DMS 273 (cell line): ENCODE results near the gene TRPC1.

Experiments
- DNase-seq: peaks from one replicate; lab custom pipeline; 2025; ENCODE audit not compliant: unreplicated experiment; lab: John Stamatoyannopoulos, UW

TRPC1 gene

DNA sequence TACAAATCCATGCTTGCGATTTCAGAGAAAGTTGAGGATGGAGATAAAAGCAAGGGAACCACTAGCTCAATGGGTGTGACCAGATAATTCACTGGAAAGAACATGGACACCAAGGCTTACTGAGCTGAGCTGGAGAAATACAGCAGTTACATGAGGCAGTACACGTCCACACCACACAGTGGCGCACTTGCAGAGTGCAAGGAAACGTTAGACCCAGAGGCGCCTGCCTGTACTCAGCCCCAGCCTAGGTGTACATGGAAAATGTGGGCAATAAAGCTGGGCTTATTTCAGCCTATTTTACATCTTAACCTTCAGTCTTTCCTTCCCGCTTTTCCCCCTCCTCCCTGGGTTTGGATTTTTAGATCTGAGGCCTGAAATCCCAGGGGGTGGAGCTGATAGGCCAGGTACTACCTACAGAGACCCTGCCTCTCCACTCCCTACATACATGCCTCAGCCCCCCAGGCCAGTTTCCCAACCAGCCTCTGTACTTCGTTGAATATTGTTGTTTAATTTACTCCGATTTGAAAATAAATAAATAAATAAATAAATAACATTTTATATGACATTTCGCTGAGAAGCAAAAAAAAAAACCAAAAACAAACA, 105.0 kb downstream of the TRPC1 start:
- DNase-seq, result peak; percentile 95

DNA sequence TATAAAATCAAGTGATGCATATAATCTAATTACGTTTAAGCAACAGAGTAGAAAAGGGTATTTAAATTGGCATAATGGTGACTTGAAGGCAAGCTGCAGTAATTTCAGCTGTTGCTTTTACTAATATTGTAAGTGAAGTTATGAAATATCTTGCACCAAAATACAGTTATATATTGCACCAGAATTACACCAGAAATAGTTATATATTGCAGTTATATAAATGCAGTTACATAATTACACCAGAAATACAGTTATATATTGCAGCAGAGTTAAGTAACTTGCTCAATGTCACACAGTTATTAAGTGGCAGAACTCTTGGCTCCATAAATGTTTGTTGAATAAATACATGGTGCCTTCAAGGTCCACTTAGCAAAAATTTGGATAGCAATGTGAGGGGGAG, 113.7 kb downstream of the TRPC1 start:
- DNase-seq, result no peak

DNA sequence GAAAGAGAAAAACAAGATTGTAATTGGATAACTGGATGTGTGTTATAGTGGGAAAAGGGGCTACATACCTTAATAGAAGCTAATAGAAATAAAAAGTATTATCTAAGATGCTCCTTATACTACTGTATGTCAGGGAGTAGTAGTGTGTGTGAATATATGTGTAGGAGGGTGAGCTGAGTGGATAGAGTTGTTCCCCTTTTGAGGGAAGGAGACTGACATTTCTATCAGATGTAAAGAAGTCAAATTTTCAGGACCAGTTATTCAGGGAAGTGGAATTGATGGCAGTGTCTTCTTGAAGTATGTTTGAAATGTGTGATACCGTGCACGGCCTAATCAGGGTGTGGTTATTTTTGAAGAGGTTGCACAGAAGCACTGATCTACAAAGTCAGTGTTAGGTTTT, 116.0 kb downstream of the TRPC1 start:
- DNase-seq, result no peak

DNA sequence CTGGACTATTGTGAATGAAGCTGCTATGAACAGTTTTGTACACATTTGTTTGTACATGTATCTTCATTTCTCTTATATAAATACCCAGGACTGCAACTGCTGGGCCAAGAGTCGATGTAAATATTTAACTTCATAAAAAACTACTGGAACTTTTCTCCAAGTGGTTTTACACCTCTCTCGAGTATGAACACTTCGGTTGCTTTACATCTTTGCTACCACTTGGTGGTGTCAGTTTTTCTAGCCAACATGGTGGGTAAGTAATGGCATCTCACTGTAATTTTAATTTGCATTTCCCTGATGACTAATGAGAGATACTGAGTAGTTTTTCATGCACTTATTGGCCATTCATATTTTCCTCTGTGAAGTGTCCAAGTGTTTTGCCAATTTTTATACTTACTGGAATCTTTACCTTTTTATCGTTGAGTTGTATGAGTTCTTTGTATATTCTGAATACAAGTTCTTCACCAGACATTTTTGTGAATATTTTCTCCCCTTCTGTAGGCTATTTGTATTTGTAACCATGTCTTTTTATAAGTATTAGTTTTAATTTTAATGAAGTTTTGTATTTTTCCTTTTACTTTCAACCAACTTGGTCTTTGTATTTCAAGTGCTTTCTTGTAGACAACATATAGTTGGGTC, 120.6 kb downstream of the TRPC1 start:
- DNase-seq, result peak; percentile 78

DNA sequence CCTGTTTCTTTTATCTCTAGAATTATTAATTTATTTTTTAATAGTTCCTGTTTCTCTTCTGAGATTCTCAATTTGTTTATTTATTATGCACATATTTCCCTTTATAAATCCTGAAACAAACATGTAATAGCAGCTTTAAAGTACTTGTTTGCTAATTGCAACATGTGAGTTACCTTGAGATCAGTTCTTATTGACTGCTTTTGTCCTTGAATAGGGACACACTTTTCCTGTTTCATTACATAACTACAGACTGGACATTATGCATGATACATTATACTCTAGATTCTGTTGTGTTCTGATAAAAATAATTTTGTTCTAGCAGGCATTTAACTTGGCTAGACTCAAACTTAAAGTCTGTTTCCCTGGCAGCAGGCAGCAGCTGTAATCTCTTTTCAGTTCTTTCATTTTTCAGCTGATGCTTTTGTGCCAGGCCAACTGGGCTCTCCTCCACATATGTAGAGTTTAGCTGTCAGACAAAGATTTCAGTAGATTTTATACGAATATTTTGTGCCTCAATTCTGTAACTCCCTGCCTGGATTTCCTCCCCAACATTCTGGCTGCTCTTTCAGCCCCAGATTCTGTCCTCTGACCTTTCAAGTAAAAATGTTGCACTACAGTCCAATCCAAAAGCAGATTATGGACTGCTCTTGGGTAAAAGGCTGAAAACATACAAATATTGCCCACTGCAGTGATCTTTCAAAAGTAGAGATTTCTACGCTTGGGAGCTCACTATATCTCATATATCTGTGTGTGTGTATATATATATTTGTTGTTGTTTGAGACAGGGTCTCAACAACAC, 123.1 kb downstream of the TRPC1 start:
- no peak for DNase-seq

DNA sequence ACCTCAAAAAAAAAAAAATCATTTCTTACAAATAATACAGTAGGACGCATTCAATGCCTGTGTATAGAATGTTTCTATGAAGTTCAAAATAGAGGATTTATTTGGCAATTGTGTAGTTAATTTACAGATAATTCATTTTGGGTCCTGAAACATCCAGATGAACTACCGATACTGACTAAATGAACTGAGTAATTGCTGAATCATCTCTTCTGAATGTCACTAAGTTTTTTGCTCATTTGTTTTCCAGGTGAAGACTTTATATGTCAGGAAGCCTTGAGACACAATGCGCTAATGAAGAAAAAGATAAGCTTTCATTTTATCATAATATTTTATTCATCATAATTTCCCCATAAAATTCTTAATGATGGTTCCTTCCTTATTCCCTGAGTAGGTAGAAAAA, 125.3 kb downstream of the TRPC1 start:
- no peak for DNase-seq

DNA sequence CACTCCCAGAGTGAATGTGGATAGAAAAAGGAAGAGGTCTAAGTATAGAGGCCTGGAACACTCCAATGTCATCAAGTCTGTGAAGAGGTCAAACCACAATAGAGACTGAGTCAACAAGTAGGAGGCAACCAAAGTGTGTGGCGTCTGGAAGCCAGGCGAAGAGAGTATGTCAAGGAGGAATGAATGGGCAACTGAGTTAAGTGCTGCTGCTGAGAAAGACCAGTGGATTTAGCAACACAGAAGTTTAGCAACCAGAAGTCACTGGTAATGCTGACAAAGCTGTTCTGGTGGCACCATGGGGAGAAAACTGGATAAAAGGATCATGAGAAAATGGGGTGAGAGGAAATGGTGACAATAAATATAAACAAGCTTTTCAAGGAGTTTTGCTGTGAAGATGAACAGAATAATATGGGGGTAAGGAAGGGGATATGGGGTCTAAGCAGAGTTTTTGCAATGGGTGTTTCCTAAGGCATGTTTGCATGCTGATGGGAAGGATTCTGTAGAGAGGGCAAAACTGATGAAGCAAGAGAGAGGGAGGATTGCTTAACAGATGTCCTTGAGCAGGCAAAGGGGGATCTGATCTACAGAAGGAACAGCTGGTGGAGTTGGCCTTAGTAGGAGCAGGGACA, 126.7 kb downstream of the TRPC1 start:
- peak; percentile 97 for DNase-seq

DNA sequence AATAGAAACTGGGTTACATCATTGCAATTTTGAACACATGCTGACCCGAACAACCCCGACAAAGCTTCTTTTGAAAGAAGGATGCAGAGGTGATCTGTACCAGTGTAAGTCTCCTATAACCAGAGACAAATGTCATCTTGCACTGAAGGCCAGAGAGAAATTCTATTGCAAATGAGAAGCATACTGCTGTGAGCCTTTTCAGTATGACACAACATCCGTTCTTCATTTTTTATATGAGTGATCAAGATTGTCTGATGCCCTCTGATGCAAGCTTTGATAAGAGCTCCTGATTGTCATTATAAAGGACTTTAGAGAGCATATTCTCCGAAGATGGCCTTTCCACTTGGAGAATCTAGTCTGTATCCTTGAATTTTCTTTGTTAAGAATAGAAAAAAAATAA, 128.2 kb downstream of the TRPC1 start:
- peak; percentile 44 for DNase-seq

DNA sequence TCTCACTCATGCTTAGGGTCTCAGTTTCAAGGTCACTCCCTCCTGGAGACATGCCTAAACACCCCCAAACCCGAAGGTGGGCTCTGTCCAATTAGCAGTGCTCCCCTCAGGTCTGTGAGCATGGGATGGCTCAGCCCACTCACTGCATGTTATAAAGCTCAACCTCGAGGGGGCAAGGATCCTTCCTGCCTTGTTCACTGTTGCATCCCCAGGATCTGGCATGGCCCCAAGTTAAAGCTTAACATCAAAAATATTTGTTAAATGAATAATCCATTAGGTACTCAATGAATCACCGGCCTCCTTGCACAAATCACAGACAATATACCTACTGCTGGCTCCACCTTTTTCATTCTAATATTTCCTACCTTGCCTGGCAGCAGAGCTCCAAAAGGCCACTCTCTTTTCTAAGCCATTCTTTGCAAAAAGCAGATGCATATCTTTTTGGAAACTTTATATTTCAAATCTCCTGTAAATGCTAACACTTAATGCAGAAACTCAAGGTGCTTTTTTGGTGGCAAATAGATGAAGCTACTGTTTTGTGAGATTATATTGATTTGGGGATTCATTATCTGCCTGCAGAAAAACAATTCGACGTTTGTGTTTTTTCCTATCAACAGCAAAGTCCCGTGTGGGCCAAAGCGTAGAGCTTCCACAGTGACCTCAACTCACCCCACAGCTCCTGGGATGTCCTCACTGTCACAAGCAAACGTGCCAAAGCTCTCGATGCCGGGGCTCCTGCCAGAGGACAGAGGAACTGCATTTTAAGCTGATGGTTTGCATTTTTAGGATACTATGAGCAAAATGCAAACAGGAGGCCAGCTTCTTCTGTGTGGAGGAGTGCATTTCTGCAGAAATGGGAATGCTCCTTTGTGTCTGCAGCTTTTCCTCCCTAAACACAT, 129.7 kb downstream of the TRPC1 start:
- peak; percentile 76 for DNase-seq

DNA sequence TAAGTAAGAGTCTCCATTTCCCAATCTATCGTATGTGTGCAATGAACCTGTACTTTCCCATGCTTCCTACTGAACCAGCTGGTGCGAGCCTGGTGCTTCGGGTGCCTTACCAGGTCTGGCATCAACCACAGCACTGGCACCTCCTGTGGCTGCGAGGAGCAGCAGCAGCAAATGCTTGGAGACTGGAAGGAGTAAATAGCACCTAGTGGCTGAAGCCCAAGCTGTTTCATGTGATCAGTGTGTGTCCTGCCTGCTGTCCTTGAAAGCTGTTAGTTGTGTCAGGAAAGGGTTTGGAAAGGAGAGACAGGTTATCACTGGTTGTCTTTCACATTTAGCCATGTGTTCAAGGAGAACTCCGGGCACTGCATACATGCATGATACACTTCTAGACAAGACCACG, 133.2 kb downstream of the TRPC1 start:
- peak; percentile 99 for DNase-seq
